ENCODE results near the gene ITGA4. TPM values are rescaled to one million over a fixed set of nuclear protein-coding genes. Genes with fewer than 3 reads are reported as not detected.

Gene ITGA4
- total and polyA plus RNA-seq, 9 of the 15 experiments (the other 6 are each of a cell fraction or from before 2014, with no cell fraction given), result 0.06 to 0.81 (median 0.27) TPM

DNA sequence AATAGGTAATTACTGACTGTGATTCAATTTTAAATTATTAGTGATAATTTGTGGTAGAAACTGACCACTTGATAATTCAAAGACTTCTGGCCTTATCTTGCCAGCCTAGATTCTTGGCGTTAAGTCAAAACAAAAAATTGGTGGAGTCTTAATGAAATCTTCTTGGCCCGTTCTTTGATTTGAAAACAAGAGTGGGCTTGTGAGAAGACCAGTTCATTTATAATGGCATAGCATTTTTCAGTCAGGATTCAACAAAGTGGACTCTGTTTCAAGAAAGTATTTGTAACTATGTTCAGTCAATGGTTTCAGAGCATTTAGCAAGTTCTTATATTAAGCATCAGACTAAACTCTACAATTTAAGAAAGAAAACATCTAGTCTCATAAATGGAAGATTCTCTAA is 26.0 kb downstream of the ITGA4 start:
- BruUV-seq (replicated peaks), result no TSS peak
- no peak overlapping the region for H3K9ac ChIP-seq (ENCODE audit: insufficient read depth in 1 of 2, low read depth in 2 of 2, low read length in 2 of 2)
- H3K9me3 ChIP-seq (replicated peaks; ENCODE audit: control insufficient read depth, insufficient read depth, low read depth, low read length), result no peaks in the 10 kb centered on the region
- no peaks in the 10 kb centered on the region for H3K36me3 ChIP-seq (ENCODE audit: control insufficient read depth, insufficient read depth, low read length)
- no peaks in the 10 kb centered on the region for H3K27me3 ChIP-seq (ENCODE audit: control insufficient read depth in 2 of 2, insufficient read depth in 2 of 2, low read length in 2 of 2)
- intact Hi-C loops (cut with micrococcal nuclease) (no loop called here), in situ Hi-C loops (cut with MboI) (no loop called here)
- no peaks in the 10 kb centered on the region for H3K4me1 ChIP-seq (replicated peaks in 1 of 2; ENCODE audit: control insufficient read depth in 2 of 2, insufficient read depth in 2 of 2, low read length in 2 of 2)
- H3K4me2 ChIP-seq (ENCODE audit: insufficient read depth, low read length), result no peak overlapping the region
- no peak overlapping the region for H3K4me3 ChIP-seq
- ChIA-PET POLR2A (no interaction called here), CTCF (ENCODE audit: low intra/inter-chr PET ratio) (no interaction called here)
- DNase-seq (ENCODE audit: extremely low read depth in 1 of 4, low spot score in 3 of 4) (no peak), FAIRE-seq (no peak), ATAC-seq (no peak)
- no peaks in the 10 kb centered on the region for H3K9me1 ChIP-seq (ENCODE audit: control insufficient read depth, insufficient read depth, low read length)
- no peaks in the 10 kb centered on the region for H4K20me1 ChIP-seq (replicated peaks; ENCODE audit: control insufficient read depth, insufficient read depth, low read length)
- no peak overlapping the region for H2AFZ ChIP-seq (ENCODE audit: low read depth, low read length)
- H3K79me2 ChIP-seq (ENCODE audit: control insufficient read depth, insufficient read depth, low read length), result no peaks in the 10 kb centered on the region
- 0% methylated on average over 2 of the region's 2 CpGs for WGBS (ENCODE audit: insufficient coverage, low coverage, missing lambda C conversion rate)
- TF ChIP-seq ZFPM2 (CRISPR knock-in tag; IDR thresholded peaks at IDR 0.05) (no peak), SREBF2 (CRISPR knock-in tag; IDR thresholded peaks at IDR 0.05) (no peak)
- no peak overlapping the region for H3K27ac ChIP-seq (ENCODE audit: extremely low read depth, low read depth, low read length)

DNA sequence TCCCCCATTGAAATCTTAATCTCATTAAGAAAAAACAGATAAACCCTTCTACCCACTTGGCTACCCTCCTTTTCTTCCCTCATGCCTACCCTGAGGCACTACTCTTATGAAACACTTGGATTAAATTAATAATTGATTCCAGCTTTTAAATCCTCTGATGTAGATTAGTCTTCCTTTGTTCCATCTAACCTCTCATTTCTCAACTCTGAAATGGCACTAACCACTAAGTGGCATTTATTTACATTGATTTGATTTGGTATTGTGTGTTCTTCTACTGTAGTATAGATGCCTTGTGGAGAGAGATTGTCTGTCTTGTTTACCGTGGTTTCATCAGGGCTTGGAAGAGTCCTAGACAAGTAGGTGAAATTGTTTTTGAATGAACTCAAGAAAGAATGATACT is 26.7 kb downstream of the ITGA4 start:
- no peaks in the 10 kb centered on the region for H3K36me3 ChIP-seq (ENCODE audit: control insufficient read depth, insufficient read depth, low read length)
- ChIA-PET CTCF (ENCODE audit: low intra/inter-chr PET ratio) (no interaction called here), POLR2A (no interaction called here)
- no peaks in the 10 kb centered on the region for H3K4me1 ChIP-seq (replicated peaks in 1 of 2; ENCODE audit: control insufficient read depth in 2 of 2, insufficient read depth in 2 of 2, low read length in 2 of 2)
- ATAC-seq (no peak), FAIRE-seq (no peak), DNase-seq (ENCODE audit: extremely low read depth in 1 of 4, low spot score in 3 of 4) (no peak)
- intact Hi-C loops (cut with micrococcal nuclease), result no loop called here
- TF ChIP-seq ZNF707 (CRISPR knock-in tag; conservative IDR thresholded peaks at IDR 0.05), result no peak
- TF ChIP-seq GATA2 (CRISPR knock-in tag; IDR thresholded peaks at IDR 0.05), result no peak
- no peak for TF ChIP-seq TARDBP (IDR thresholded peaks at IDR 0.05)
- no peak for TF ChIP-seq ZNF184 (CRISPR knock-in tag; IDR thresholded peaks at IDR 0.05)
- no peak for TF ChIP-seq ZSCAN32 (CRISPR knock-in tag; IDR thresholded peaks at IDR 0.05)
- TF ChIP-seq KAT8 (IDR thresholded peaks at IDR 0.05; ENCODE audit: low read depth), result no peak
- no peak for TF ChIP-seq PCBP1 (IDR thresholded peaks at IDR 0.05; ENCODE audit: low read depth, low read length, poor library complexity, severe bottlenecking)
- TF ChIP-seq FOXM1 (IDR thresholded peaks at IDR 0.05; ENCODE audit: low read depth), result no peak
- no peak for TF ChIP-seq FOXM1 (CRISPR knock-in tag; IDR thresholded peaks at IDR 0.05; ENCODE audit: low read depth)
- no peak for TF ChIP-seq SRF (CRISPR knock-in tag; IDR thresholded peaks at IDR 0.05)
- H4K20me1 ChIP-seq (replicated peaks; ENCODE audit: control insufficient read depth, insufficient read depth, low read length), result no peaks in the 10 kb centered on the region
- H3K79me2 ChIP-seq (ENCODE audit: control insufficient read depth, insufficient read depth, low read length), result no peaks in the 10 kb centered on the region
- no peaks in the 10 kb centered on the region for H3K9me1 ChIP-seq (ENCODE audit: control insufficient read depth, insufficient read depth, low read length)
- in situ Hi-C loops (cut with MboI), result no loop called here
- H2AFZ ChIP-seq (ENCODE audit: low read depth, low read length), result no peak overlapping the region
- no peaks in the 10 kb centered on the region for H3K27me3 ChIP-seq (ENCODE audit: control insufficient read depth in 2 of 2, insufficient read depth in 2 of 2, low read length in 2 of 2)
- no peak overlapping the region for H3K27ac ChIP-seq (ENCODE audit: extremely low read depth, low read depth, low read length)
- 0% methylated on average over 1 of the region's 1 CpG for WGBS (ENCODE audit: insufficient coverage, low coverage, missing lambda C conversion rate)
- H3K9ac ChIP-seq (ENCODE audit: insufficient read depth in 1 of 2, low read depth in 2 of 2, low read length in 2 of 2), result no peak overlapping the region
- no peak overlapping the region for H3K4me2 ChIP-seq (ENCODE audit: insufficient read depth, low read length)
- H3K4me3 ChIP-seq, result no peak overlapping the region
- no peaks in the 10 kb centered on the region for H3K9me3 ChIP-seq (replicated peaks; ENCODE audit: control insufficient read depth, insufficient read depth, low read depth, low read length)
- BruUV-seq (replicated peaks), result no TSS peak

All from K562 (cell line).